Esophagus squamous epithelium (tissue), 5 donors: ENCODE data around the gene MOCS3. TPM values are rescaled to one million over a fixed set of nuclear protein-coding genes. Genes with fewer than 3 reads are reported as not detected.

Experiments used
- DNase-seq: peaks from one replicate; lab custom pipeline; 2025; lab: John Stamatoyannopoulos, UW
- H3K27ac ChIP-seq, 4 donors: fragments of 200-600 bp; sonication (generic); one replicate each; pipeline ENCODE4 v1.5.1; 2016 to 2019; ENCODE audit warnings: mild to moderate bottlenecking in 1 of 4
- H3K27me3 ChIP-seq, 4 donors: fragments of 200-600 bp; sonication (generic); 1 replicate in 3 of 4; 2 replicates in 1 of 4; pipeline versions ENCODE4 v1.5.1 to v1.6.0; 2017 to 2021; ENCODE audit warnings: antibody characterized with exemption in 1 of 4
- H3K36me3 ChIP-seq, 3 donors: fragments of 200-600 bp; sonication (generic); one replicate each; pipeline ENCODE4 v1.5.1; 2016 to 2019
- H3K4me1 ChIP-seq, 3 donors: fragments of 200-600 bp; sonication (generic); one replicate each; pipeline ENCODE4 v1.5.1; 2017 to 2019
- H3K4me3 ChIP-seq, 4 donors: fragments of 200-600 bp; sonication (generic); 1 replicate in 3 of 4; 2 replicates in 1 of 4; pipeline ENCODE4 v1.5.1; 2016 to 2019; ENCODE audit warnings: mild to moderate bottlenecking in 2 of 4, moderate library complexity in 1 of 4
- H3K9me3 ChIP-seq, 3 donors: fragments of 200-600 bp; sonication (generic); one replicate each; pipeline ENCODE4 v1.5.1; 2016 to 2019
- POLR2A ChIP-seq, 4 donors: fragments of 450-650 bp; IDR thresholded peaks; one replicate each; pipeline ENCODE4 v1.6.1; 2017; ENCODE audit warnings: antibody characterized with exemption in 4 of 4, mild to moderate bottlenecking in 4 of 4, moderate library complexity in 3 of 4
- WGBS, 2 donors: methylation state at CpG; one replicate each; pipeline ENCODE4 v1.1.5; 2018; 5-methylcytosine and 5-hydroxymethylcytosine counted together
- intact Hi-C: fragments of 100-400 bp; cut with DNase I; formaldehyde crosslinking; loops from one replicate; pipeline ENCODE4 v1.15.0; 2022
- total RNA-seq, 4 donors: library from RNA; depleted of rRNA; stranded (reverse); fragments of >200 nt; gene quantifications; one replicate each; pipeline ENCODE4 v1.1.0, GENCODE V29; 2016
- TF ChIP-seq, protein P1 (sequence below), 6 experiments: fragments of 450-650 bp in 4 of 6; fragments of 200-600 bp in 2 of 6; sonication (generic) in 2 of 6; IDR thresholded peaks; one replicate each; pipeline ENCODE4 v1.5.1; 2016 to 2019; ENCODE audit warnings: antibody characterized with exemption in 6 of 6, mild to moderate bottlenecking in 4 of 6, moderate library complexity in 4 of 6
- donor health status: DM: yes; HTN: yes; CAD: no.

Gene MOCS3
- total RNA-seq, 4 donors from 2014 or later, result 4.1 to 6.7 (median 5.4) TPM

DNA sequence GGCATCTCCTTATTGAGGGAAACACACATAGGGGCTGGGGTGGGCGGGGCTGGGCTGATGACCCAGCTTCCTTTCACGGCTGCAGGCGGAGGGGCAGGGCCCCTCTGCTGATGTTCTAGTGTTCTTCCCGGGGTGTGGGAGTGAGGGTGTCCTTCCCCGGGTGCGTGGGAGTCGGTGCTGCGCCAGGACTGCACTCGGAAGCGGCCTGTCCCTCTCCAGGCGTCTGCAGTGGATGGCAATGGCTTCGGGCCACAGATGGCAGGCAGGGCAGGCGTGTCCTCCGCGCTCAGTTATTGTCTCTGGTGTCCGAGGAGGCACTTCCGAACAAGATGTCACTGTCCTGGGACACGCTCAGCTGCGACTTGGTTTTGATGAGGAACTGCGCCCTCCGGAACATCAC is 45.1 kb downstream of the MOCS3 start:
- intact Hi-C loops, result no loop called here
- 61 to 72% methylated on average over 6 to 10 of the region's 21 CpGs for WGBS, 2 donors
- Histone ChIP-seq H3K9me3 (no peaks in the 10 kb centered on the region), H3K4me1 (no peaks in the 10 kb centered on the region), H3K27me3 (peaks cover 0 to 26% (median 0%) of the 10 kb centered on the region in 4 donors), H3K27ac (no peak overlapping the region), H3K4me3 (no peak overlapping the region), H3K36me3 (no peaks in the 10 kb centered on the region)
- no peak for TF ChIP-seq POLR2A (IDR thresholded peaks at IDR 0.05)
- TF ChIP-seq, protein P1, sequence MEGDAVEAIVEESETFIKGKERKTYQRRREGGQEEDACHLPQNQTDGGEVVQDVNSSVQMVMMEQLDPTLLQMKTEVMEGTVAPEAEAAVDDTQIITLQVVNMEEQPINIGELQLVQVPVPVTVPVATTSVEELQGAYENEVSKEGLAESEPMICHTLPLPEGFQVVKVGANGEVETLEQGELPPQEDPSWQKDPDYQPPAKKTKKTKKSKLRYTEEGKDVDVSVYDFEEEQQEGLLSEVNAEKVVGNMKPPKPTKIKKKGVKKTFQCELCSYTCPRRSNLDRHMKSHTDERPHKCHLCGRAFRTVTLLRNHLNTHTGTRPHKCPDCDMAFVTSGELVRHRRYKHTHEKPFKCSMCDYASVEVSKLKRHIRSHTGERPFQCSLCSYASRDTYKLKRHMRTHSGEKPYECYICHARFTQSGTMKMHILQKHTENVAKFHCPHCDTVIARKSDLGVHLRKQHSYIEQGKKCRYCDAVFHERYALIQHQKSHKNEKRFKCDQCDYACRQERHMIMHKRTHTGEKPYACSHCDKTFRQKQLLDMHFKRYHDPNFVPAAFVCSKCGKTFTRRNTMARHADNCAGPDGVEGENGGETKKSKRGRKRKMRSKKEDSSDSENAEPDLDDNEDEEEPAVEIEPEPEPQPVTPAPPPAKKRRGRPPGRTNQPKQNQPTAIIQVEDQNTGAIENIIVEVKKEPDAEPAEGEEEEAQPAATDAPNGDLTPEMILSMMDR (IDR thresholded peaks at IDR 0.05), result no peak
- DNase-seq, result no peak

DNA sequence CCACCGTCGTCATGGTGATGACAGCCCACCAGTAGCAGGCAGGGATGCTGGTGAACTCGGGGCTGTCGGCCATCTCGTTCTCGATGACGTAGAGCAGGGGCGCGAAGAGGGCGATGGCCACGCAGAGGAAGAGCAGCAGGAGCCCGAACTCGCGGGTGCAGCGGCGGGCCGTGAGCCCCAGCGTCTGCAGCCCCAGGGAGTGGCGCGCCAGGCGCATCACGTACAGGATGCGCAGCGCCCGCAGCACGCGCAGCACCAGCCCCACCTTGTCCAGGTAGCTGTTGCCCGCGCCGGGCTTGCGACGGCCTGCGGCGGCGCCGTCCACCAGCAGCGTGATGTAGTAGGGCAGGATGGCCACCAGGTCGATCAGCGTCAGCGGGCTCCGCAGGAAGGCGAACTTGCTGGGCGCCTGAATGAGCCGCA is 45.7 kb downstream of the MOCS3 start:
- WGBS, 2 donors, result 95 to 96% methylated on average over 15 to 31 of the region's 44 CpGs
- intact Hi-C loops, result no loop called here

GRCh38 chr20:51004781-51005180 is 46.2 kb downstream of the MOCS3 start:
- H3K27ac ChIP-seq, result no peak overlapping the region
- H3K27me3 ChIP-seq, result peaks cover 0 to 16% (median 0%) of the 10 kb centered on the region in 4 donors
- no peaks in the 10 kb centered on the region for H3K9me3 ChIP-seq
- intact Hi-C loops, result no loop called here
- WGBS, 2 donors, result 88 to 97% methylated on average over 6 to 9 of the region's 9 CpGs
- TF ChIP-seq POLR2A (IDR thresholded peaks at IDR 0.05), result no peak
- TF ChIP-seq, protein P1 (IDR thresholded peaks at IDR 0.05), result no peak
- H3K4me1 ChIP-seq, result no peaks in the 10 kb centered on the region
- H3K4me3 ChIP-seq, result no peak overlapping the region
- DNase-seq, result no peak
- no peaks in the 10 kb centered on the region for H3K36me3 ChIP-seq

More for the DNA sequence above, 45.7 kb downstream of the MOCS3 start:
- TF ChIP-seq POLR2A (IDR thresholded peaks at IDR 0.05), result no peak
- TF ChIP-seq, protein P1 (IDR thresholded peaks at IDR 0.05), result no peak
- no peaks in the 10 kb centered on the region for H3K4me1 ChIP-seq
- H3K4me3 ChIP-seq, result no peak overlapping the region
- H3K27ac ChIP-seq, result no peak overlapping the region
- no peak for DNase-seq
- peaks cover 0 to 20% (median 0%) of the 10 kb centered on the region in 4 donors for H3K27me3 ChIP-seq
- H3K9me3 ChIP-seq, result no peaks in the 10 kb centered on the region
- H3K36me3 ChIP-seq, result no peaks in the 10 kb centered on the region

DNA sequence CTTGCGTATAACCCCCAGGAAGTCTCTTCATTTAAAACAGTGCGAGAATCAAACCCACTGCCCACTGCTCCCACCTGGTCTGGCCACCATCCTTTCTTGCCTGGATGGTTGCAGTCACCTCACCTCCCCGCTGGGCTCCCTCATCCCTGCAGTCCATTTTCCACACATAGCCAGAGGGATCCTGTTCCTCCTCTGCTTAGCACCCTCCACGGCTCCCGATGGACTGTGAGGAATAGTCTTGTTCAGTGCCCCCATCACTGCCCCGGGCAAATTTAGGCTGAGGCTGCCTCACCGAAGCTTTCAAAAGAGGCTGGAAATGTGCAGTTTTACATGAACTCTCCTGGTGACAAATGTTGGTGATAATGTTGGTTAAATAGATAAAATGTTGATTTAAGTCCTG is 46.6 kb downstream of the MOCS3 start:
- H3K27me3 ChIP-seq, result peaks cover 0 to 12% (median 0%) of the 10 kb centered on the region in 4 donors
- intact Hi-C loops, result no loop called here

GRCh38 chr20:51008718-51009117 is 50.1 kb downstream of the MOCS3 start:
- TF ChIP-seq, protein P1 (IDR thresholded peaks at IDR 0.05), result no peak
- Histone ChIP-seq H3K4me3 (no peak overlapping the region), H3K36me3 (no peaks in the 10 kb centered on the region), H3K9me3 (no peaks in the 10 kb centered on the region), H3K4me1 (no peaks in the 10 kb centered on the region), H3K27ac (no peak overlapping the region), H3K27me3 (peaks cover 0 to 12% (median 0%) of the 10 kb centered on the region in 4 donors)
- intact Hi-C loops, result no loop called here
- no peak for DNase-seq
- WGBS, 2 donors, result 78 to 89% methylated on average over 4 to 5 of the region's 5 CpGs

More for the DNA sequence above, 46.6 kb downstream of the MOCS3 start:
- no peak overlapping the region for H3K27ac ChIP-seq
- H3K9me3 ChIP-seq, result no peaks in the 10 kb centered on the region
- TF ChIP-seq POLR2A (IDR thresholded peaks at IDR 0.05), result no peak
- TF ChIP-seq, protein P1 (IDR thresholded peaks at IDR 0.05), result no peak
- no peak overlapping the region for H3K4me3 ChIP-seq
- H3K36me3 ChIP-seq, result no peaks in the 10 kb centered on the region
- no peaks in the 10 kb centered on the region for H3K4me1 ChIP-seq
- WGBS, 2 donors, result 89 to 94% methylated on average over 4 to 7 of the region's 7 CpGs
- DNase-seq, result no peak
